GM23248 (cell line): Measurements from ENCODE around the gene ZMIZ2.

Experiments used
- EZH2 ChIP-seq: fragments of 200-600 bp; sonication (generic); IDR thresholded peaks from 2 replicates; pipeline ENCODE4 v1.6.1; 2018; ENCODE audit warnings: antibody characterized with exemption, mild to moderate bottlenecking; ENCODE audit not compliant: insufficient read depth, poor library complexity, severe bottlenecking
- EZH2phosphoT487 ChIP-seq: fragments of 200-600 bp; sonication (generic); IDR thresholded peaks from 2 replicates; pipeline ENCODE4 v1.6.1; 2018; ENCODE audit warnings: antibody characterized with exemption, moderate library complexity, mild to moderate bottlenecking, low read depth; ENCODE audit not compliant: insufficient read depth

GRCh38 chr7:44720301-44720700 lies 28.3 kb upstream of the ZMIZ2 start:
- TF ChIP-seq EZH2 (no peak), EZH2phosphoT487 (no peak)
